Inflammatory macrophage treated with lipopolysaccharide for 4 hours (primary cell): Measurements from ENCODE around the gene MALT1.

Experiments
- DNase-seq: peaks from one replicate; pipeline ENCODE4 v3.0.0-alpha.2; 2020

Gene MALT1

GRCh38 chr18:58653814-58654509 lies 17.3 kb upstream of the MALT1 start:
- no peak for DNase-seq

GRCh38 chr18:58654896-58655614 lies 16.2 kb upstream of the MALT1 start:
- no peak for DNase-seq

- DNase-seq, result no peak
Observed at GRCh38 chr18:58657081-58657480, 14.2 kb upstream of the MALT1 start.

GRCh38 chr18:58657494-58657893 lies 13.8 kb upstream of the MALT1 start:
- no peak for DNase-seq

- DNase-seq, result no peak
Observed at GRCh38 chr18:58659691-58660090, 11.6 kb upstream of the MALT1 start.

GRCh38 chr18:58660915-58661314 lies 10.3 kb upstream of the MALT1 start:
- no peak for DNase-seq

GRCh38 chr18:58661423-58661822 lies 9.8 kb upstream of the MALT1 start:
- DNase-seq, result no peak

GRCh38 chr18:58662118-58662517 lies 9.1 kb upstream of the MALT1 start:
- DNase-seq, result no peak

- DNase-seq, result no peak
Observed at GRCh38 chr18:58666176-58666575, 5.1 kb upstream of the MALT1 start.

GRCh38 chr18:58668211-58668610 lies 3.1 kb upstream of the MALT1 start:
- DNase-seq, result no peak

- peak; percentile 75 for DNase-seq
Observed at GRCh38 chr18:58668897-58669296, 2.4 kb upstream of the MALT1 start.

GRCh38 chr18:58669731-58670378 lies 1.4 kb upstream of the MALT1 start:
- no peak for DNase-seq

GRCh38 chr18:58670404-58671110 lies 708 bp upstream of the MALT1 start:
- peak; percentile 80 for DNase-seq

- peak; percentile 39 for DNase-seq
Observed at GRCh38 chr18:58671632-58672564, 633 bp downstream of the MALT1 start.

GRCh38 chr18:58674159-58674558 lies 2.9 kb downstream of the MALT1 start:
- DNase-seq, result no peak

- no peak for DNase-seq
Observed at GRCh38 chr18:58674863-58675472, 3.7 kb downstream of the MALT1 start.

GRCh38 chr18:58676270-58676669 lies 5.0 kb downstream of the MALT1 start:
- DNase-seq, result no peak

GRCh38 chr18:58682429-58683069 lies 11.3 kb downstream of the MALT1 start:
- peak; percentile 26 for DNase-seq

GRCh38 chr18:58687871-58688308 lies 16.6 kb downstream of the MALT1 start:
- peak; percentile 30 for DNase-seq

GRCh38 chr18:58690259-58690658 lies 19.0 kb downstream of the MALT1 start:
- no peak for DNase-seq

GRCh38 chr18:58691256-58691655 lies 20.0 kb downstream of the MALT1 start:
- no peak for DNase-seq
